Stimulated activated CD8-positive, alpha-beta memory T cell treated with anti-CD3 and anti-CD28 coated beads, Interleukin-15, amount 100 ng/mL, for 24 hours (primary cell): ENCODE measurements around the gene TMEM135.

Experiments
- DNase-seq: peaks from one replicate; pipeline ENCODE4 v3.0.0-alpha.2; 2020; ENCODE audit warnings: low read depth

Gene TMEM135

DNA sequence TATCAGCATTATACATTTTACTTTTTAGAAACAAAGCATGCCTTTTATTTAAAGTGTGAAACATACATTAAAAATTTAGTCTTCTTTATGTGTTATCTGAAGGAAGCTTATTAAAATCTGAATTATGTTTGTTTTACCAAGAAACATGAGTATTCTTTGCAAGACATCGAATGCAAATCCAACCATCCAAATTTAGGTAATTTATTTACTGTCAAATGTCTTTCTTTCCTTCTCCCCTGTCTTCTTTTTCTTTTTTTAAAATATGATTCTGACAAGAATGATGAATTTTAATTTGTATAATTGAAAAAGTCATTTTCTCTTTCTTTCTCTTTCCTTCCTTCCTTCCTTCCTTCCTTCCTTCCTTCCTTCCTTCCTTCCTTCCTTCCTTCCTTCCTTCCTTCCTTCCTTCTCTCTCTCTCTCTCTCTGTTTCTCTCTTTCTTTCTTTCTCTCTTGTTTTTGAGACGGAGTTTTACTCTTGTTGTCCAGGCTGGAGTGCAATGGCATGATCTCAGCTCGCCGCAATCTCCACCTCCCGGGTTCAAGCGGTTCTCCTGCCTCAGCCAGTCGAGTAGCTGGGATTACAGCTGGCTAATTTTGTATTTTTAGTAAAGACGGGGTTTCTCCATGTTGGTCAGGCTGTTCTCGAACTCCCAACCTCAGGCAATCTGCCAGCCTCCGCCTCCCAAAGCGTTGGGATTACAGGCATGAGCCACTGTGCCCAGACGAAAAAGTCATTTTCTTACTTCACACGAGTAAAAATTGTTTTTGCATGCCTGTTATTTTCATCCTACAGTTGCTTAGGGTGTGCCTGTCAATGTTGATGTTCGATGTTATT is 157.5 kb downstream of the TMEM135 start:
- DNase-seq = no peak

DNA sequence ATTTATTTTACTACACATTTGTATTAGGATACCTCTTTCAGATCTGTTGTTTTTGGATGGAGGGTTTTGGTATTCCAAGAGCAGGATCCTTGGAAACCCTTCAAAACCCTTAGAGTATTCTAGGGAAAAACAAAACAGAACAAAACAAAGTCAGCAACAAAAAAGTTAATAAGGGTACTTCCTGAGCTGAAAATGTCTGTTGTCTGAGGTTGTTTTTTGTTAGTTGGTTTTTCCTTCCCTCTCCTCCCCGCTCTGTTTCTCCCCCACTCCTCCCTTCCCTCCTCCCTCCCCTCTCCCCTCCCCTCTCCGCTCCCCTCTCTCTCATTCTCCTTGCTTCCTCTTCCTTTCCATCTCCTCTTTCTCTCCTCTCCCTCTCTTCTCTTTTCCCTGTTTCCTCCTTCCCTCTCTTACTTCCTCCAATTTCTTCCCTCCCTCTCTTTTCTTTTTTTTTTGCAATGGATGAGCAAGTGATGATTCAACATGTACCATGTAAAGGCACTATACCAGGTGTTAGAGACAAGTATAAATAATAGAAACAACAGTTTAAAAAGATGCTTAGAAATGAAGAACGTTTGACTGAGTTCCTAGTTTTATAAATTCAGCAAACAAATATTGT is 160.6 kb downstream of the TMEM135 start:
- no peak for DNase-seq

DNA sequence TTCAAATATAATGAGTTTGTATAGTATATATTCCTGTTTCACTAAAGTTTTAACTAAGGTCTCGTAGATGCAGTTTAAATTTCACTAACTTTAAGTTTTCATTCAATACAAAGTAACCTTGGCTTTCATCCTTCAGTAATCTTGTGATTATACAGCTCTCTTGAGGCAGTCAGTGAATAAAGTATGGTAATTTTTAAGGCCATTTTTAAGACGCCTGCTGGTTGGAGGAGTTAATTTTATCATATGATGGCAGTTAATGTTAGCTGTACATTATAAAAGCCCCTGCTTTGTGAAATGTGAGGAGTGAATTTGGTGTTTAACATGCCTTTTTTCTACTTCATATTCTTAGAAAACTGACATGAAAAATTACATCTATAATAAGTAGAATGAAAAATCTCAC is 163.6 kb downstream of the TMEM135 start:
- no peak for DNase-seq

DNA sequence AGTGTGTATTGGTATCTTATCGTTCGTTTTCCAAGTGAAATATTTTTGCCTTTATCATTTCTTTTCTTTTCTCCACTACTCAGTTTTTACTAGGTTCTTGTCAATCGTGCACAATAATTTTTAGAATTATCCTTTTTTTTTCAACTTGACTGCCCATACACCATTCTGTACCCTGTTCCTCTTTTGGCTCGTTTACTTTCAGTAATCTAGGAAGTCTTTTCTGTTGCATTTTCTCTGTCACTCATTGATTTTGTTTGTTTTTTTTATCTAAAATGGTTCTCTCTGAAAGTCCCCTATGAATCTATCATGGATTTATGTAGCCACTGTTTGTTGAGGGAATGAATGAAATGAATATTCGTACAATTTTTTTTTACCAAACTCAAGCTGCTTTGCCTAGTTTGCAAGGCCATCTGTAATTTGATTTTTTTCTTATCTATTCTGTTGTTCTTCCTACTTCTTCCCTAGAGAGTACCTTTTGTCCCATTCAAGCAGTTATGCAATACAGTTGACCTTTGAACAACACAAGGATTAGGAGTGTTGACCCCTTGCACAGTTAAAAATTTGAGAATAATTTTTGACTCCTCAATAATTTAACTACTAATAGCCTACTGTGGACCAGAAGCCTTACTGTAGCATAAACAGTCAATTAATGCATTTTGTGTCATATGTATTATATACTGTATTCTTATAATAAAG is 166.3 kb downstream of the TMEM135 start:
- DNase-seq = no peak

GRCh38 chr11:87212891-87213290 is 175.2 kb downstream of the TMEM135 start:
- DNase-seq = no peak

DNA sequence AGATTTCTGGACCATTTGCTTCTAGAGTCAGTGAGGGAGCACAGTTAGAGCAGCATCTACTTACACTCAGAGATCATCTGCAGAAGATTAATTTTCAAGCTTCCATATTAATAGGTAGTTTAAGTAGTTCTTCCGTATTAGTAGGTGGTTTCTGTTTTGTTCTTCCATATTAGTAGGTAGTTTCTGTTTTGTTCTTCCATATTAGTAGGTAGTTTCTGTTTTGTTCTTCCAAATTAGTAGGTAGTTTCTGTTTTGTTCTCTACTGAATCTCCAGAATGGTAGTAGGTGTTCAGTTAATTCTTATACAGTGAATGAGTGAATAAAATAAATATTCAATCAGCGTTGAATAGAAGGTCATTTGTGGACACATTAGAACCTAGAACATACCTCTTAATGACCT is 175.7 kb downstream of the TMEM135 start:
- DNase-seq = no peak

GRCh38 chr11:87215236-87215635 is 177.5 kb downstream of the TMEM135 start:
- no peak for DNase-seq

GRCh38 chr11:87219266-87219665 is 181.5 kb downstream of the TMEM135 start:
- no peak for DNase-seq

- no peak for DNase-seq
Measured at GRCh38 chr11:87223816-87224215, 186.1 kb downstream of the TMEM135 start.

DNA sequence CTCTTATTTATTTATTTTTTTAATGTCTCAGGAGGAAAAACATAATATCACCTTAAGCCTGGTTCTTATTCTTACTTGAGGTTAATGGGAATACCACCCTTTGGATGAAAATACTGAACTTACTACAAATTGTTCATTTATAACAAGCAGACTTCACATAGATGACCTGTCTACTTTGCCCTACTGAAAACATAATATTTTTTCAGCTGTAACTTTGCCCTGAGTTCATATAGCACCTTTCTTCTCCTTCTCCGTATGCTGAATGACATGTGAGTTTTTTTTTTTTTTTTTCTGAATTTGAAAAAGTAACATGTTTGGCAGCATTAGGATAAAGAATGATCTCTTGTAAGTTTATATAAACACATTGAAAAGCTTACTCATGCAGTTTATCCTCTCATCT is 186.8 kb downstream of the TMEM135 start:
- no peak for DNase-seq

DNA sequence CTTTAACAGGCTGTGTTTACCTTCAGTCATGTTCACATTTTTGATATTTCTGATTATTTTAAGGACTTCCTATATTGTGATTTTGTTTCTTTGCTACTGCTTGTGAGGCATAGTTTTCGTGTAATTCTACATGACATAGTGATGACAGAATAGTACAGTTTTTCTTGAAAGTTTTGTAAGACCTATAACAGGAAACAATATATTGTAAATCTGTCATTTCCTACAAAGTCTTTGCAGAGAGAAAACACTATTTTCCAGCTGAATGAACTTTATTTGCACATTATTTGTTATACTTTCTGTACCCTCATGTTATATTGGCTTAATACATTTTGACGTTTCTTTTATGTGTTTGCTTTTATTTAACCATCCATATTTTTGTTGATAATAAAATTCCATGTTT is 191.1 kb downstream of the TMEM135 start:
- DNase-seq = no peak

DNA sequence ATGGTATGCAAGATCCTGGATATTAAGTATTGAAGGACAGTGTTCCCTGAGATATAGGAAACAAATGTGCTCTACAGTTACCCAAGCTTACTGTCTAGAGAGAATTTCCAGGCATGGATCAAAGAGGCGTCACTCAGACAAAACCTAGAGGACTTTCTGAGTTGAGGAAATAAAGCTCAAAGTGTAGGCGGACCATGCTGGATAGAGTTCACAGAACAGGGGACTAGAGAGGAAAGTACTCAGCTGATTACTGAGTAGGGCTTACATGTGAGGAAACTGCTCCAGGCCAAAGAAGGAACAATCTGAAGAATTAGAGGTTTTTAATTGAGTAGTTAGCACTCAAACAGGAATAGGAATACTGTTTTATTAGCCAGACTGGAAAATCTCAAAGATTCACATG is 193.3 kb downstream of the TMEM135 start:
- no peak for DNase-seq

DNA sequence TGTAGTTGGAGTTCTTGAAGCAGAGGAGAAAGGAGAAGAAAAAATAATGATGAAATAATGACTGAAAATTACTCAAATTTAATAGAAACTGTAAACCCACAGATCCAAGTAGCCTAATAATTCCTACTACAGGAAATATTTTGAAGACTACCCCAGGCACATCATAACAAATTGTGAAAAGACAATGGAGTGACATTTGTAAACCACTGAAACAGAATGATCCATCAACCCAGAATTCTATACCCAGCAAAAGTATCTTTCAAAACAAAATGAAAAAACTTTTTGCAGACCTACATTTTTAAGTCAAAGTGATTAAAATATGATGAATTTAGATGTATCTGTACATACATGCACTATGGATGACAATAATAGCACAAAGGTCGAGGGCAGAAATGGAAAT is 194.6 kb downstream of the TMEM135 start:
- no peak for DNase-seq

- DNase-seq = no peak
Measured at GRCh38 chr11:87235366-87235765, 197.6 kb downstream of the TMEM135 start.

DNA sequence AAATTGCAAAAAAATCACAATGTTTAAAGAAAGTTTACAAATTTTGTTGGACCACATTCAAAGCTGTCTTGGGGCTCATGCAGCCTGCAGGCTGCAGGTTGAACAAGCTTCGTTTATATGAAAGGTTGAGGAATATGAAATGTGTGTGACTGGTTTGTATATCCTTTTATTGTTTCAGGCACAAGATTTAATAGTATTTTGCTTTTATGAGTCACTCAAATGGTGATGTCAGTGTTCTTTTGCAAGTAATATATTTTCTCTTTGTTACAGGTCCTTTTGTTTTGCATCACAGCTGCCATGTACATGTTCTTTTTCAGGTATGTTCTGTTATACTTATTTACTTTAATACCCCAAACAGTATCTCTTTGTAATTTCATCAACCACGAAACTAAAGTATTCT is 198.6 kb downstream of the TMEM135 start:
- no peak for DNase-seq

GRCh38 chr11:87239001-87239400 is 201.3 kb downstream of the TMEM135 start:
- no peak for DNase-seq

- DNase-seq = no peak
Measured at GRCh38 chr11:87239531-87239930, 201.8 kb downstream of the TMEM135 start.

DNA sequence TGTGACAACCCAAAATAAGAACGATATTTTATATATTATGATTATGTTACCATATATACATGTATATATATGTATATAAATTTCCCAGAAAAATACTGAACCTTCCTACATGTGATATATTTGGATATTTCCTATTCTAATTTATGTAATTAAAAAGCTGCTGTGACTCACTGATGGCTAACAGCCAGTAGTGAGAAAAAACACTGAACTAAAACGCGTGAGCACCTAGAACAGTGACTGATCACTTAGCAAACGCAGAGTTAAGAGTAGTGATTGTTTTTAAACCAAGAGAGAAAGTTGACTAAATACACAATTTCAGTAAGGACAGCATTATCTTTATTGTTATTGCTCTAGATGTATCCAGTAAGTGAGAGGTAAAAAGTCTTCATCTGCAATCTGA is 213.8 kb downstream of the TMEM135 start:
- DNase-seq = no peak

- DNase-seq = no peak
Measured at GRCh38 chr11:87252869-87253268, 215.1 kb downstream of the TMEM135 start.

DNA sequence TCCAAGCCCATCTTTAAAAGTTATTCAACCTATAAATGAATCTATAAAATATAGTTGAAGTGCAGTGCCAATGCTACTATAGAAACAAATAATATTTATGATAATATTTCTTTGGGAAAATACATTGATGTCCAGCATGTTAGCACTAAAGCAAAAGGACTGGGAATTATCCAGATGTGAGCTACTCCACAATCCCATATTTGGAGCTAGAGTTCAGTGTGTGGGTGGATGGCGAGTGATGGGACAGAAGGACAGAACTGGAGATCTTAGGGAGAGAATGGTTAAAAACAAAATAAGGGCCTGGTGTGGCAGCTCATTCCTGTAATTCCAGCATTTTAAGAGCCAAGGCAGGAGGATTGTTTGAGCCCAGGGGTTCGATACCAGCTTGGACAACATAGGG is 216.8 kb downstream of the TMEM135 start:
- no peak for DNase-seq

GRCh38 chr11:87255589-87255988 is 217.9 kb downstream of the TMEM135 start:
- no peak for DNase-seq

- DNase-seq = no peak
Measured at GRCh38 chr11:87256694-87257340, 219.1 kb downstream of the TMEM135 start.
